Measurements from ENCODE around the gene MB. TPM values are rescaled to one million over a fixed set of nuclear protein-coding genes. Genes with fewer than 3 reads are reported as not detected.
"Not testable (repeated sequence)": the region's sequence is repeated elsewhere in the genome, so short reads cannot be mapped to it uniquely, and the experiment has no call there.

The MB gene
- not detected for total RNA-seq

DNA sequence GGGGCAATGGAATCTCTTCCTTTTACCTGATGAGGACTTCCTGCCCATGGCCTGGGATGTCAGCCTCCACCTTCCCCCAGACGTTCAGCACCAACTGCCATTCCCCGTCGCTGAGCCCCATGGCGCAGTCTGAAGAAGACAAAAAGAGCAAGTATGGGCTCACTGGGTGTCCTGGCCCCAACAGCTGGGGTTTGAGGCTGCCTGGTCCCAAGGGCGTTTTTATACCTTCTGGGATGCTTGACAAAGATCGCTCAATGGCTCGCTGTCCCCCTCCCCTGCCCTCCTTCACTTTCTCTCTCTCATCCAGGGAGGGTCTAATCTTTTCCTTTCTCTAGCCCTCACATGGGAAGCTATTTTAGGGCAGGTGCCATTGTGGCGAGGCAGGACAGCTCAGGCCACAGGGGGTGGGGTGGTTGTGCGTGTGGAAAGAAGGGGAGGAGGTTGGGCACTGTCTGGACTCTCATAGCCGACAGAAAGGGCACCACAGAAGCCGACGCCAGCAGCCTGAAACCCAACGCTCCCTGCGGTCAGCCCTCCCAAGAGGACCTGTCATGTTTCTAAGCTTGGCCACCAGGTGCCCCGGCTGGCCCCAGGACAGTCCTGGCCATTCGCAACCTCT lies at the start of gene MB:
TSS of gene MB (minus strand) at position 193 of the 619 bp plus-strand sequence. CDS start at position 121, 72 bp downstream.
- peaks cover under 1 to 15% of the 10 kb centered on the region in 2 donors for H3K4me1 Mint-ChIP-seq (ENCODE audit: low read depth in 2 of 2)
- H3K27ac Mint-ChIP-seq = no peak within 1 kb of the TSS
- no peaks in the 10 kb centered on the region for H3K27me3 Mint-ChIP-seq
- no peak for ATAC-seq
- H3K9me3 Mint-ChIP-seq = no peaks in the 10 kb centered on the region
- no peak for DNase-seq (ENCODE audit: low spot score)
- no peaks in the 10 kb centered on the region for H3K36me3 Mint-ChIP-seq
- H3K4me3 Mint-ChIP-seq = no peak within 1 kb of the TSS

DNA sequence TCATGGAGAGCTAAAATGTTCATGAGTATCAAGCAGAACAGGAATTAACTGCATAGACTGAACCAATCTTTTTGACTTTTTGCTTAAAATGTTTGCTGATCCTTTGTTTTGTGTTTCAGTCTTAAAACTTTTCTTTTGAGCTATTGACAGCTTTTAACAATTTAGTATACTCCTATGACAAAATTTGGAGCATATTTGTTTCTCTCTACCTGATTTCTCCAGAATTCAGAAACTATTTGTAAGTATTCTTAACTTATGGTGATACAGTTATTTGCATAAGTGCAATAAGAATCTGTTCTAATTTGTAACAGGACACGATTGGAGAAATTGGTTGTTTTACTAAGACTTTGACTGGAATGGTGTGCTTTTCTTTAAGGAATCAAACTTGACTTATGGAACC lies 49.6 kb upstream of the MB start:
- ATAC-seq = not testable (repeated sequence)
- H3K27ac Mint-ChIP-seq = peak overlapping the region in 1 of 2 donors; percentile 54

DNA sequence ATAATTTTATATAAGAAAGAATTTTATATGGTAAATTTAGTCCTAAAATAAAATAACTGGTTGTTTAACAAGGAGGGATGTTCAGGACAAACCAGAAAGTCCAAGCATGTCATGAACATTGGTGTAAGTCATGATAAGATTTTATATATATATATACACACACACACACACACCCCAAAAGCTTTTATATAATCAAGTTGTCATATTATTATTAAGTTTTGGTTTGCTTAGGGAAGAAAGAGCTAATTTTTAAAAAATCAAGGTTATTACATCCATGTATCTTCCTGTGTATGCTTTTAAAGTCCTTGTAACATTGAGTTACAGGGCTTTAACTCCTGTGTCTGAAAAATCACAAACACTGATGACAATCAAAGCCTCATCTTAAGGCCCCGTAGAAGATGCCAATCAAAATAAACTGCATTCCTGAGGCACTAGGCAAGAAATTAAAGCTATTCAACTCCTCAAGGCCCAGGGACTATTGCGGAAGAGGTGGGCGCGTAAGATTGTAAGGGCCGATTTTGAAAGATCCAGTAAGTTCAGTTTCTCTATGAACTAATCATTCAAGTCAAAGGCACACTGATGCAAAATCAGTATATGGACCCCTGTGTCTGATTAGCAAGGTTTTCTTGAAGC lies 47.9 kb upstream of the MB start:
- Mint-ChIP-seq H3K4me1 (ENCODE audit: low read depth in 2 of 2) (peaks cover 32 to 37% of the 10 kb centered on the region in 2 donors), H3K9me3 (no peaks in the 10 kb centered on the region), H3K36me3 (peaks cover 38% of the 10 kb centered on the region), H3K27ac (no peak overlapping the region), H3K4me3 (no peak overlapping the region), H3K27me3 (no peaks in the 10 kb centered on the region)
- DNase-seq (ENCODE audit: low spot score) (no peak), ATAC-seq (no peak)

More for the DNA sequence above, 49.6 kb upstream of the MB start:
- not testable (repeated sequence) for H3K4me3 Mint-ChIP-seq; H3K9me3 Mint-ChIP-seq; H3K27me3 Mint-ChIP-seq; DNase-seq (ENCODE audit: low spot score)
- Mint-ChIP-seq H3K36me3 (peaks cover 32% of the 10 kb centered on the region), H3K4me1 (ENCODE audit: low read depth in 2 of 2) (peaks cover 17 to 20% of the 10 kb centered on the region in 2 donors)

DNA sequence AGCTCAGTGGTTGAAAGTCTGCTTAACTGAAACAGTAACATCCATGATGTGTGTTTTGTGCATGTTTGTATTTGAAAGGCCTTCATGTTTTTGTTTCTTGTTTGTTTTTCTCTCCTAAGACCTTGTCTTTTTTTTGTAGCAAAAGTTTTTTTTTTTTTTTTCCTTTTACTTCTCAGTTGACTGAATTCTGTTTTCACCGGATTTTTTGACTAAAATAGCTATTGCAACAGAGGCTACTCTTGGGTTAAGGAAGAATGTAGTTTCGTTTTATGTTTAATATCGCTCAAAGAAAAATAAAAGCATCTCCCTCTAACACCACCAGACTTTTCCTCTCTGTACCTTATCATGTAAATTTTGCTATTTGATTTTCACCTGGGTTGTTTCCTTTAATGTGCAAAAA lies 46.2 kb upstream of the MB start:
- peak overlapping the region; percentile 94 to 96 for H3K27ac Mint-ChIP-seq
- no peaks in the 10 kb centered on the region for H3K9me3 Mint-ChIP-seq
- peaks cover 46 to 52% of the 10 kb centered on the region in 2 donors for H3K4me1 Mint-ChIP-seq (ENCODE audit: low read depth in 2 of 2)
- H3K36me3 Mint-ChIP-seq = peaks cover 51% of the 10 kb centered on the region
- no peaks in the 10 kb centered on the region for H3K27me3 Mint-ChIP-seq
- H3K4me3 Mint-ChIP-seq = peak overlapping the region; percentile 79
- DNase-seq (ENCODE audit: low spot score) (no peak), ATAC-seq (no peak)

DNA sequence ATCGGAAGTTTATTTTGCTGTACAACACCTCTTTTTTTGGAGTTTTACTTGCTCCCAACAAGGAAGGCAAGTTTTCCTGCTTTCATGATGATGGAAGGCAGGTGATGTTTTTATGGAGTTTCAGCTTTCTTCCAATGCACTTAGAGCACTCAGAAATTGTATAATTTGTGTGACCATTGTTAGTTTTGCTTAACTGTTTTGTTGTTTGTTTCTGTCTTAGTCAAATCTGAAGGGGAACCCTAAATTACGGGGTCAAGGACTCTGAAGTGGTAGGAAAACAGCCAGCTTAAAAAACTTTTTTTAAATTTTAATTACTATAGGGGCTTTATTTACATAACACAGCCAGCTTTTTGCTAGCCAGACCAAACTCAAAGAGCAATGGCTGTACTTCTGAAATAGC lies 45.8 kb upstream of the MB start:
- Mint-ChIP-seq H3K27ac (peak overlapping the region; percentile 94 to 96), H3K4me3 (peak overlapping the region; percentile 79), H3K4me1 (ENCODE audit: low read depth in 2 of 2) (peaks cover 51 to 56% of the 10 kb centered on the region in 2 donors), H3K9me3 (no peaks in the 10 kb centered on the region), H3K36me3 (peaks cover 52% of the 10 kb centered on the region), H3K27me3 (no peaks in the 10 kb centered on the region)
- DNase-seq (ENCODE audit: low spot score) (no peak), ATAC-seq (no peak)

DNA sequence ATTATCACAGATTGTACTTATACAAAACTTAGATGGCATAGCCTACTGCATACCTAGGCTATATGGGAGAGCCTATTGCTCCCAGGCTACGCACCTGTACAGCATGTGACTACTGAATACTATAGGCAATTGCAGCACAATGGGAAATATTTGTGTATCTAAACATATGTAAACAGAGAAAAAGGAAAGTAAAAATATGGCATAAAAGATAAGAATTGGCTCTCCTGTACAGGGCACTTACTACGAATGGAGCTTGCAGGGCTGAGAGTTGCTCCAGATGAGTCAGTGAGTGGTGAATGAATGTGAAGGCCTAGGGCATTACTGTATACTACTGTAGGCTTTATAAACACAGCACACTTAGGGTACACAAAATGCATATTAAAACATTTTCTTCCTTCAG lies 44.3 kb upstream of the MB start:
- no peaks in the 10 kb centered on the region for H3K27me3 Mint-ChIP-seq
- H3K9me3 Mint-ChIP-seq = no peaks in the 10 kb centered on the region
- H3K4me3 Mint-ChIP-seq = peak overlapping the region; percentile 79
- peak overlapping the region; percentile 94 to 96 for H3K27ac Mint-ChIP-seq
- ATAC-seq (peak in 1 of 2 donors; percentile 72), DNase-seq (ENCODE audit: low spot score) (no peak)
- peaks cover 54% of the 10 kb centered on the region for H3K36me3 Mint-ChIP-seq
- H3K4me1 Mint-ChIP-seq (ENCODE audit: low read depth in 2 of 2) = peaks cover 61 to 67% of the 10 kb centered on the region in 2 donors

DNA sequence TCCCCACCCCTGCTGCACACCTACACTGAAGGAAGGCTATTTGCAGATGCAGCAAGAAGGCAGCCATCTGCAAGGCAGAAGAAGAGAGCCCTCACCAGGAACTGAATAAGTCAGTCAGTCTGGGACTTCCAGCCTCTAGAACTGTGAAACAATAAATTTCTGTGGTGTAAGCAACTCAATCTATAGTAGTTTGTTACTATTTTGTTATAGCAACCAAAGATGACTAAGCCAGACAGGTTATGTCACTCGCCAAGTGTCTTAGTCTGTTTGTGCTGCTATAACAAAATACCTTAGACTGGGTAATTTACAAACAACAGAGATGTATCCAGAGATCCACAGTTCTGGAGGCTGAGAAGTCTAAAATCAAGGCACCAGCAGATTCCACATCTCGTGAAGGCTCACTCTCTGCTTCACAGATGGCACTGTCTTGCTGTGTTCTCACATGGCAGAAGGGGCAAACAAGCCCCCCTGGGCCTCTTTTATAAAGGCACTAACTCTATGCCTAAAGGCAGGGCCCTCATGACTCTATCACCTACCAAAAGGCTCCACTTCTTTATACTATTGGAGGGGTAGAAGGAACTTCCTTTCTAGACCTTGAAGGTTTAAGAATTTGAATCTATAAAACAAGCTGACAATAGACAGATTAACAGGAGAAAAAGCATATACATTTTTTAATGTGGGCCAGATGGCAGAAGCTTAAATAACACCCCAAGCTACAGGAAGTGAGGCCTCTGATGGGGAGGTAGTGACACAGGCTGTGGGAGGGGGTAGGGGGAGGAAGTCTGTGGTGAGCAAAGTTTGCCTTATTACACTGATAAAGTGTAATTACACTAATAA lies 43.4 kb upstream of the MB start:
- ATAC-seq (peak; percentile 84 to 88), DNase-seq (ENCODE audit: low spot score) (peak; percentile 71)
- Mint-ChIP-seq H3K4me3 (peak overlapping the region; percentile 79), H3K27ac (peak overlapping the region; percentile 94 to 96), H3K27me3 (no peaks in the 10 kb centered on the region), H3K9me3 (no peaks in the 10 kb centered on the region), H3K4me1 (ENCODE audit: low read depth in 2 of 2) (peaks cover 67 to 73% of the 10 kb centered on the region in 2 donors), H3K36me3 (peaks cover 57% of the 10 kb centered on the region)

DNA sequence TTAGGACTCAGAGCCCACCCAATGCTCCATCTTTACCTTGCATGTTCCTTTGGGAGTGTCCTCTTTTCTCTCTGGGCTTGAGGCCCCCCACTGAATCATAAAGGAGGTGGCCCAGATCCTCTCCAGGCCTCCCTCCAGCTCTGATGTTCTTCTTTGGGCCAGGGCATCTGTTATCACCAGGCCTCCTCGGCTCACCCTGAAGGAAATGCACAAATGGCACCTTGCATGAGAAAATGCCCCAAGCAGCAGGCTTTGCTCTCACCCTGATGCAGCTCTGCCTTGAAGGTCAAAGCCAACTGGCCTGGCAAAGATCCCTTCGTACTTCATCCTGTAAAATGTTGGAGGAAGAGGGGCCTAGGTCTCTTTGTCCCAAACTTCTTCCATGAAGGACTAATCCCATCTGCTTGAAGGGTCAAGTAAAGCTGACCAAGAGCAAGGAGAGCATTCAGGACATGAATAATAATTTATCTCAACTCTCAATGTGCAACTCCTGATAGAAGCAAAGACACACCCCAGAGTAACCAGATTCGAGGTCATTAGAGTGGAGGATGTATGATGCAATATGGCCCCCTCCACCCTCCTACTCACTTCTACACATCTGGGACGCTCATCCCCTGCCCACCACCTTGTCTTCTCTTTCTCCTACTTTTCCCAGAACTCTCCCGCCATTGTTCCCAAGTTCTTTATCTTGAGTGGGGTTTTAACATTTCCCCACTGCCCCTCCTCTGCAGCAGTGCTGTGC lies 40.6 kb upstream of the MB start:
- Mint-ChIP-seq H3K9me3 (no peaks in the 10 kb centered on the region), H3K27me3 (no peaks in the 10 kb centered on the region), H3K36me3 (peaks cover 64% of the 10 kb centered on the region), H3K4me3 (peak overlapping the region; percentile 79), H3K4me1 (ENCODE audit: low read depth in 2 of 2) (peaks cover 77 to 85% of the 10 kb centered on the region in 2 donors), H3K27ac (peak overlapping the region; percentile 94 to 96)
- ATAC-seq (no peak), DNase-seq (ENCODE audit: low spot score) (no peak)

DNA sequence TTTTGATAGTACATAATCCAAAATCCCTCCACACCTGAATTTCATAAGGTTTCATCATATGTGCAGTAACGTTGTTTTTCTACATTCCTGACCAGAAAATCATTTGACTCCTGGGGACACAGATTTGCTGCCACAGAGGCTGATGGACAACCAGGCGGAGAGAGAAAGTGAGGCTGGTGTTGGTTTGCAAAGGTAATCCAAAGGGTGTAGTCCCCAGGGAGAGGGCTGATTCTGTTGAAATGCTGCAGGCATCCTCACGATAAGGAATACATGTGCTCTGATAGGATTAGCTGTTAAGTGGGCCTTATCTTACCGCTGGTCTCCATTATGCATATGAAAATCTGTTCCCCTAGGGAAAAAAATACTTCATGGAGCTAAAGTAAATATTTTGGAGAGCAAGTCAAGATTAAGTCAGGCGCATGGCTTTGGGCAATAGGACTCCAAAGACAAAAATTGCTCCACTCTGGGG lies 39.2 kb upstream of the MB start:
- H3K27me3 Mint-ChIP-seq = no peaks in the 10 kb centered on the region
- peaks cover 62% of the 10 kb centered on the region for H3K36me3 Mint-ChIP-seq
- no peak for DNase-seq (ENCODE audit: low spot score)
- H3K4me3 Mint-ChIP-seq = no peak overlapping the region
- H3K9me3 Mint-ChIP-seq = no peaks in the 10 kb centered on the region
- peaks cover 73 to 74% of the 10 kb centered on the region in 2 donors for H3K4me1 Mint-ChIP-seq (ENCODE audit: low read depth in 2 of 2)
- H3K27ac Mint-ChIP-seq = peak overlapping the region; percentile 65 to 94
- no peak for ATAC-seq

DNA sequence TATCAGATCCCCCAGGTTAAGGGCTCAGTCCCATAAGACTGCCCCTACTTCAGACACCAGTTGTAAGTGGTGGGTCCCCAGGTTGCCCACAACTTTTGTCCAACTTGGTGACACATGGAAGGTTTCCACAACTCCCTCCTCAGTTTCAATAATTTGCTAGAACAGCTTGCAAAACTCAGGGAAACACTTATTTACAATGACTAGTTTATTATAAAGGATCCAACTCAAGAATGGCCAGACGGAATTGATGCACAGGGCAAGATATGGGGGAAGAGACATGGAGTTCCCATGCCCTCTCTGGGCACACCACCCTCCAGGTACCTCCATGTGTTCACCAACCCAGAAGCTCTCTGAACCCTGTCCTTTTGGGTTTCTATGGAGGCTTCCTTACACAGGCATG lies 36.7 kb upstream of the MB start:
- no peaks in the 10 kb centered on the region for H3K9me3 Mint-ChIP-seq
- H3K27ac Mint-ChIP-seq = peak overlapping the region; percentile 65 to 94
- H3K4me3 Mint-ChIP-seq = peak overlapping the region; percentile 62
- no peaks in the 10 kb centered on the region for H3K27me3 Mint-ChIP-seq
- H3K36me3 Mint-ChIP-seq = peaks cover 61% of the 10 kb centered on the region
- peaks cover 70 to 74% of the 10 kb centered on the region in 2 donors for H3K4me1 Mint-ChIP-seq (ENCODE audit: low read depth in 2 of 2)
- ATAC-seq = no peak
- no peak for DNase-seq (ENCODE audit: low spot score)

DNA sequence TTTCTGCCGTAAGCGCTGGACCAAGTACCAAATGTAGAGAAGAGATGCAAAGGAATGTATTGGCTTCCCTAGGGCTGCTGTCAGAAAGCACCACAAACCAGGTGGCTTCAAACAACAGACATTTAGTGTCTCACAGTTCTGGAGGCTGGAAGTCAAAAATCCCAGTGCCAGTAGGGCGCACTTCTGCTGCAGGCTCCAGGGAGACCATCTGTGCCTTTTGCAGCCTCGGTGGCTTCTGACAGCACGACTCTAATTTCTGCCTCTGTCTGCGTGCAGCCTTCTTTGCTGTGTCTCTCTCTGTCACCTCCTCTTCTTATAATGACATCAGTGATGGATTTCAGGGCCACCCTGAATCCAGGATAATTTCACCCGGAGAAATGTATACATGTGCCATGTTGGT lies 34.0 kb upstream of the MB start:
- DNase-seq (ENCODE audit: low spot score) = no peak
- Mint-ChIP-seq H3K27me3 (no peaks in the 10 kb centered on the region), H3K4me3 (peak overlapping the region; percentile 99), H3K36me3 (peaks cover 42% of the 10 kb centered on the region), H3K4me1 (ENCODE audit: low read depth in 2 of 2) (peaks cover 64 to 66% of the 10 kb centered on the region in 2 donors), H3K27ac (peak overlapping the region; percentile 98 to 99), H3K9me3 (no peaks in the 10 kb centered on the region)
- ATAC-seq = no peak

DNA sequence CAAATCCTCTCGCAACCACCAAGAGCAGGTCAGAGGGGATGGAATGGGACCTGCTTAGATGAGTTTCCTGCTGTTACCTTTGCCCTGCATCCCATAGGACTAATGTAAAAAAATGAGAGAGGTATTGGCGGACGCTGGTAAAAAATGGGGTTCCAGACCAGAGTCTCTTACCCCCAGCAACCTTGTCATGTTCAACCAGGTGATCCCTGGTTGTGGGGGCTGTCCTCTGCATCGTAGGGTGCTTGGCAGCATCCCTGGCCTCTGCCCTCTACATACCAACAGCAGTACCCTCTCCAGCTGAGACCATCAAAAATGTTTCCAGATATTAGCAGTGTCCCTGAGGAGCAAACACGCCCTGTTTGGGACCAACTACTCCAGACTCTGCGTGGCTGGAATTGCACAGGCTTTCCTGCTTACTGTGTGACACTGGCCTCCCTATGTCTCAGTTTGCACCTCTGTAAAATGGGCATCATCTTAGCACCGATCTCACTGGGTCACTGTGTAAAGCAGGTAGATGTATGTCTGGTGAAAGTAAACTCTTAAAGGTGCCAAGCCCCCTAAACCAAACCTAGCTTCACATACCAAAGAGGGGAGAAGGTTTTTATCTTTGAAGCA lies 32.6 kb upstream of the MB start:
- no peaks in the 10 kb centered on the region for H3K27me3 Mint-ChIP-seq
- no peak for DNase-seq (ENCODE audit: low spot score)
- peak overlapping the region; percentile 98 to 99 for H3K27ac Mint-ChIP-seq
- peaks cover 56 to 59% of the 10 kb centered on the region in 2 donors for H3K4me1 Mint-ChIP-seq (ENCODE audit: low read depth in 2 of 2)
- H3K36me3 Mint-ChIP-seq = peaks cover 40% of the 10 kb centered on the region
- H3K9me3 Mint-ChIP-seq = no peaks in the 10 kb centered on the region
- H3K4me3 Mint-ChIP-seq = peak overlapping the region; percentile 99
- ATAC-seq = no peak

DNA sequence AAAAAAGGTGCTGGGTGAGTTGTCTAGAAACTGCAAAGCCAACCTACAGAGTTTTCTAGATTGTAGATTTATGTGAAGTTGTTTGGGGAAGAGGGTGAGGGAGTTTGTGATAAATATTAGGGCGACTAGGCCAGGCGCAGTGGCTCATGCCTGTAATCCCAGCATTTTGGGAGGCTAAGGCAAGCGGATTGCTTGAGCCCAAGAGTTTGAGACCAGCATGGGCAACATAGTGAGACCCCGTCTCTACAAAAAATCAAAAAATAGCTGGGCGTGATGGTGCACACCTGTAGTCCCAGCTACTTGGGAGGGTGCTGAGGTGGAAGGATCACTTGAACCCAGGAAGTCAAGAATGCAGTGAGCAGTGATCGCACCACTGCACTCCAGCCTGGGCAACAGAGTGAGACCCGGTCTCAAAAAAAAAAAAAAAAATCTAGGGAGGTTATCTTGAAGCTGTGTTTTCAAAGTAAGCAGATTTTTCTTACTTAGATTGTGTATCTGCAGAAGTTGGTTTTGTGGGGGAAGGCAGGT lies 32.0 kb upstream of the MB start:
- no peaks in the 10 kb centered on the region for H3K9me3 Mint-ChIP-seq
- DNase-seq (ENCODE audit: low spot score) (no peak), ATAC-seq (no peak)
- peak overlapping the region; percentile 99 for H3K4me3 Mint-ChIP-seq
- H3K4me1 Mint-ChIP-seq (ENCODE audit: low read depth in 2 of 2) = peaks cover 51 to 53% of the 10 kb centered on the region in 2 donors
- H3K27ac Mint-ChIP-seq = peak overlapping the region; percentile 98 to 99
- no peaks in the 10 kb centered on the region for H3K27me3 Mint-ChIP-seq
- peaks cover 37% of the 10 kb centered on the region for H3K36me3 Mint-ChIP-seq

Data from natural killer cell treated with Interleukin-12 subunit alpha and Interleukin-12 subunit beta and Interleukin-15 and Interleukin-18, amount 100 ng/mL, for 72 hours (primary cell).